HG03039 (cell line): ENCODE measurements around the gene COL19A1.
"Not testable (repeated sequence)": the region's sequence is repeated elsewhere in the genome, so short reads cannot be mapped to it uniquely, and the experiment has no call there.

Source experiments
- ATAC-seq: cut with Tn5 transposase; IDR thresholded peaks from one replicate; pipeline ENCODE4 v1.9.1; 2021; ENCODE audit warnings: mild to moderate bottlenecking, moderate library complexity; ENCODE audit not compliant: unreplicated experiment

The COL19A1 gene

GRCh38 chr6:69895396-69895795 is 29.0 kb downstream of the COL19A1 start:
- ATAC-seq = no peak

GRCh38 chr6:69900869-69901268 is 34.5 kb downstream of the COL19A1 start:
- no peak for ATAC-seq

- ATAC-seq = no peak
Observed at GRCh38 chr6:69901361-69901760, 35.0 kb downstream of the COL19A1 start.

GRCh38 chr6:69907981-69908498 is 41.7 kb downstream of the COL19A1 start:
- no peak for ATAC-seq

- ATAC-seq = no peak
Observed at GRCh38 chr6:69913361-69913760, 47.0 kb downstream of the COL19A1 start.

- ATAC-seq = no peak
Observed at GRCh38 chr6:69914015-69914485, 47.7 kb downstream of the COL19A1 start.

GRCh38 chr6:69915346-69915745 is 49.0 kb downstream of the COL19A1 start:
- ATAC-seq = no peak

GRCh38 chr6:69917834-69918233 is 51.5 kb downstream of the COL19A1 start:
- peak; percentile 85 for ATAC-seq

- no peak for ATAC-seq
Observed at GRCh38 chr6:69918813-69919475, 52.6 kb downstream of the COL19A1 start.

GRCh38 chr6:69921066-69921465 is 54.7 kb downstream of the COL19A1 start:
- not testable (repeated sequence) for ATAC-seq

- not testable (repeated sequence) for ATAC-seq
Observed at GRCh38 chr6:69921611-69922010, 55.3 kb downstream of the COL19A1 start.

- ATAC-seq = no peak
Observed at GRCh38 chr6:69926745-69927144, 60.4 kb downstream of the COL19A1 start.

GRCh38 chr6:69933239-69933638 is 66.9 kb downstream of the COL19A1 start:
- no peak for ATAC-seq

- no peak for ATAC-seq
Observed at GRCh38 chr6:69935079-69935478, 68.7 kb downstream of the COL19A1 start.

- no peak for ATAC-seq
Observed at GRCh38 chr6:69936674-69937363, 70.5 kb downstream of the COL19A1 start.

- ATAC-seq = no peak
Observed at GRCh38 chr6:69937402-69938136, 71.2 kb downstream of the COL19A1 start.

- no peak for ATAC-seq
Observed at GRCh38 chr6:69942485-69942884, 76.1 kb downstream of the COL19A1 start.

GRCh38 chr6:69945192-69945591 is 78.8 kb downstream of the COL19A1 start:
- ATAC-seq = no peak

GRCh38 chr6:69948479-69949114 is 82.2 kb downstream of the COL19A1 start:
- no peak for ATAC-seq

- ATAC-seq = no peak
Observed at GRCh38 chr6:69953491-69953890, 87.1 kb downstream of the COL19A1 start.

GRCh38 chr6:69954733-69955132 is 88.4 kb downstream of the COL19A1 start:
- no peak for ATAC-seq
